Activated naive CD4-positive, alpha-beta T cell treated with anti-CD3 and anti-CD28 coated beads for 36 hours (primary cell): Measurements from ENCODE around the gene KRTAP5-7. TPM values are rescaled to one million over a fixed set of nuclear protein-coding genes. Genes with fewer than 3 reads are reported as not detected.
"Not testable (repeated sequence)": the region's sequence is repeated elsewhere in the genome, so short reads cannot be mapped to it uniquely, and the experiment has no call there.

Source experiments
- CTCF ChIA-PET: fragments of 350-600 bp; sonication (Branson Sonifier 250); formaldehyde crosslinking; loops from one replicate; lab custom pipeline; 2021; ENCODE audit warnings: antibody characterized with exemption; lab: Charles Lee
- DNase-seq: peaks from one replicate; pipeline ENCODE4 v3.0.0-alpha.2; 2020
- H3K27ac Mint-ChIP-seq: one replicate; pipeline ENCODE4 v1.8.0; 2021; ENCODE audit warnings: mild to moderate bottlenecking, mixed read lengths
- H3K27me3 Mint-ChIP-seq: one replicate; pipeline ENCODE4 v1.8.0; 2021; ENCODE audit warnings: low read depth, mixed read lengths
- H3K36me3 Mint-ChIP-seq: one replicate; pipeline ENCODE4 v1.8.0; 2021; ENCODE audit warnings: low read depth, mixed read lengths
- H3K4me1 Mint-ChIP-seq: one replicate; pipeline ENCODE4 v1.8.0; 2021; ENCODE audit warnings: low read depth, mixed read lengths
- H3K4me3 Mint-ChIP-seq: one replicate; pipeline ENCODE4 v1.8.0; 2021; ENCODE audit warnings: mild to moderate bottlenecking, moderate library complexity, mixed read lengths
- H3K9me3 Mint-ChIP-seq: one replicate; pipeline ENCODE4 v1.8.0; 2021; ENCODE audit warnings: mixed read lengths
- intact Hi-C: fragments of 100-400 bp; cut with micrococcal nuclease; formaldehyde crosslinking; loops from one replicate; pipeline ENCODE4 v1.15.1; 2023
- total RNA-seq, 2 experiments: library from RNA; stranded (reverse); gene quantifications; one replicate each; pipeline ENCODE4 v1.2.3, GENCODE V29; 2021

KRTAP5-7 gene
- total RNA-seq = not detected

- H3K4me1 Mint-ChIP-seq, H3K9me3 Mint-ChIP-seq, H3K27me3 Mint-ChIP-seq, DNase-seq, H3K27ac Mint-ChIP-seq, intact Hi-C loops, H3K4me3 Mint-ChIP-seq, CTCF ChIA-PET, H3K36me3 Mint-ChIP-seq: not testable (repeated sequence)
Measured at GRCh38 chr11:71526796-71527575, at the start of gene KRTAP5-7. Gene KRTAP5-7, plus strand, starts transcription at chr11:71527267. Its CDS starts 34 bp downstream, at chr11:71527301.

GRCh38 chr11:71477641-71478527 lies 49.2 kb upstream of the KRTAP5-7 start:
- Mint-ChIP-seq H3K27ac (no peak overlapping the region), H3K9me3 (no peaks in the 10 kb centered on the region), H3K36me3 (peaks cover 33% of the 10 kb centered on the region), H3K4me1 (no peaks in the 10 kb centered on the region), H3K27me3 (no peaks in the 10 kb centered on the region), H3K4me3 (no peak overlapping the region)
- DNase-seq = no peak
- CTCF ChIA-PET = no interaction called here
- intact Hi-C loops = no loop called here

GRCh38 chr11:71478528-71478840 lies 48.6 kb upstream of the KRTAP5-7 start:
- H3K36me3 Mint-ChIP-seq = peaks cover 38% of the 10 kb centered on the region
- no peaks in the 10 kb centered on the region for H3K4me1 Mint-ChIP-seq
- H3K27me3 Mint-ChIP-seq = no peaks in the 10 kb centered on the region
- intact Hi-C loops = no loop called here
- no peaks in the 10 kb centered on the region for H3K9me3 Mint-ChIP-seq
- DNase-seq = no peak
- CTCF ChIA-PET = no interaction called here
- H3K27ac Mint-ChIP-seq = no peak overlapping the region
- H3K4me3 Mint-ChIP-seq = no peak overlapping the region

- Mint-ChIP-seq H3K4me3 (no peak overlapping the region), H3K4me1 (no peaks in the 10 kb centered on the region), H3K9me3 (no peaks in the 10 kb centered on the region), H3K27me3 (no peaks in the 10 kb centered on the region), H3K36me3 (peaks cover 59% of the 10 kb centered on the region), H3K27ac (no peak overlapping the region)
- intact Hi-C loops = no loop called here
- no peak for DNase-seq
- CTCF ChIA-PET = no interaction called here
Measured at GRCh38 chr11:71481101-71481960, 45.7 kb upstream of the KRTAP5-7 start.

- no peaks in the 10 kb centered on the region for H3K4me1 Mint-ChIP-seq
- H3K27me3 Mint-ChIP-seq = no peaks in the 10 kb centered on the region
- CTCF ChIA-PET = no interaction called here
- H3K36me3 Mint-ChIP-seq = peaks cover 58% of the 10 kb centered on the region
- no peaks in the 10 kb centered on the region for H3K9me3 Mint-ChIP-seq
- intact Hi-C loops = no loop called here
- H3K4me3 Mint-ChIP-seq = no peak overlapping the region
- no peak for DNase-seq
- no peak overlapping the region for H3K27ac Mint-ChIP-seq
Measured at GRCh38 chr11:71482216-71482615, 44.9 kb upstream of the KRTAP5-7 start.

GRCh38 chr11:71482746-71483364 lies 44.2 kb upstream of the KRTAP5-7 start:
- CTCF ChIA-PET = no interaction called here
- intact Hi-C loops = no loop called here
- no peak for DNase-seq
- Mint-ChIP-seq H3K4me1 (peaks cover under 1% of the 10 kb centered on the region), H3K36me3 (peaks cover 56% of the 10 kb centered on the region), H3K4me3 (no peak overlapping the region), H3K27me3 (no peaks in the 10 kb centered on the region), H3K27ac (no peak overlapping the region), H3K9me3 (no peaks in the 10 kb centered on the region)

- no peaks in the 10 kb centered on the region for H3K27me3 Mint-ChIP-seq
- CTCF ChIA-PET = no interaction called here
- H3K9me3 Mint-ChIP-seq = no peaks in the 10 kb centered on the region
- intact Hi-C loops = no loop called here
- no peak for DNase-seq
- no peak overlapping the region for H3K27ac Mint-ChIP-seq
- peaks cover 9% of the 10 kb centered on the region for H3K4me1 Mint-ChIP-seq
- peaks cover 57% of the 10 kb centered on the region for H3K36me3 Mint-ChIP-seq
- no peak overlapping the region for H3K4me3 Mint-ChIP-seq
Measured at GRCh38 chr11:71483692-71484091, 43.4 kb upstream of the KRTAP5-7 start.

GRCh38 chr11:71484248-71485062 lies 42.6 kb upstream of the KRTAP5-7 start:
- no peaks in the 10 kb centered on the region for H3K9me3 Mint-ChIP-seq
- H3K27ac Mint-ChIP-seq = no peak overlapping the region

GRCh38 chr11:71485063-71485399 lies 42.0 kb upstream of the KRTAP5-7 start:
- CTCF ChIA-PET = no interaction called here
- Mint-ChIP-seq H3K36me3 (peaks cover 58% of the 10 kb centered on the region), H3K27ac (no peak overlapping the region), H3K27me3 (no peaks in the 10 kb centered on the region), H3K4me1 (peaks cover 21% of the 10 kb centered on the region), H3K4me3 (no peak overlapping the region), H3K9me3 (no peaks in the 10 kb centered on the region)
- DNase-seq = no peak
- intact Hi-C loops = no loop called here

More at GRCh38 chr11:71484248-71485062, 42.6 kb upstream of the KRTAP5-7 start:
- CTCF ChIA-PET = no interaction called here
- intact Hi-C loops = no loop called here
- Mint-ChIP-seq H3K4me3 (no peak overlapping the region), H3K27me3 (no peaks in the 10 kb centered on the region), H3K36me3 (peaks cover 59% of the 10 kb centered on the region), H3K4me1 (peaks cover 17% of the 10 kb centered on the region)
- DNase-seq = no peak

GRCh38 chr11:71485466-71485865 lies 41.6 kb upstream of the KRTAP5-7 start:
- intact Hi-C loops = no loop called here
- H3K4me1 Mint-ChIP-seq = peaks cover 23% of the 10 kb centered on the region
- CTCF ChIA-PET = interaction anchor here (0.6 kb wide), 1 partner anchor 357 kb away, joined by 4 read pairs; no protein-coding TSS in a partner anchor
- H3K27ac Mint-ChIP-seq = no peak overlapping the region
- H3K27me3 Mint-ChIP-seq = no peaks in the 10 kb centered on the region
- H3K4me3 Mint-ChIP-seq = no peak overlapping the region
- no peaks in the 10 kb centered on the region for H3K9me3 Mint-ChIP-seq
- H3K36me3 Mint-ChIP-seq = peaks cover 63% of the 10 kb centered on the region
- DNase-seq = no peak

GRCh38 chr11:71486320-71486719 lies 40.7 kb upstream of the KRTAP5-7 start:
- CTCF ChIA-PET = no interaction called here
- Mint-ChIP-seq H3K36me3 (peaks cover 67% of the 10 kb centered on the region), H3K4me3 (no peak overlapping the region), H3K4me1 (peaks cover 23% of the 10 kb centered on the region), H3K9me3 (no peaks in the 10 kb centered on the region), H3K27me3 (no peaks in the 10 kb centered on the region), H3K27ac (no peak overlapping the region)
- intact Hi-C loops = no loop called here
- no peak for DNase-seq
